T-helper 1 cell treated with Interleukin-12 subunit alpha and Interleukin-12 subunit beta and Interleukin-4 antibody, amounts not matched to agents 30 μg/mL and 1 μg/mL, for 36 hours (primary cell): ENCODE results near the gene ANO2.

Experiments used
- H3K27ac Mint-ChIP-seq: one replicate; pipeline ENCODE4 v1.8.0; 2021; ENCODE audit warnings: mild to moderate bottlenecking, mixed read lengths
- H3K27me3 Mint-ChIP-seq: one replicate; pipeline ENCODE4 v1.8.0; 2021; ENCODE audit warnings: low read depth, mixed read lengths
- H3K36me3 Mint-ChIP-seq: one replicate; pipeline ENCODE4 v1.8.0; 2021; ENCODE audit warnings: low read depth, mixed read lengths
- H3K4me1 Mint-ChIP-seq: one replicate; pipeline ENCODE4 v1.8.0; 2021; ENCODE audit warnings: low read depth, mixed read lengths
- H3K4me3 Mint-ChIP-seq: one replicate; pipeline ENCODE4 v1.8.0; 2021; ENCODE audit warnings: mild to moderate bottlenecking, moderate library complexity, mixed read lengths
- H3K9me3 Mint-ChIP-seq: one replicate; pipeline ENCODE4 v1.8.0; 2021; ENCODE audit warnings: mixed read lengths

Gene ANO2

GRCh38 chr12:5947006-5947405 is 1.9 kb upstream of the ANO2 start:
- no peak overlapping the region for H3K4me3 Mint-ChIP-seq
- H3K36me3 Mint-ChIP-seq = no peaks in the 10 kb centered on the region
- H3K9me3 Mint-ChIP-seq = no peaks in the 10 kb centered on the region
- no peak overlapping the region for H3K27ac Mint-ChIP-seq
- no peaks in the 10 kb centered on the region for H3K4me1 Mint-ChIP-seq
- peaks cover 70% of the 10 kb centered on the region for H3K27me3 Mint-ChIP-seq

DNA sequence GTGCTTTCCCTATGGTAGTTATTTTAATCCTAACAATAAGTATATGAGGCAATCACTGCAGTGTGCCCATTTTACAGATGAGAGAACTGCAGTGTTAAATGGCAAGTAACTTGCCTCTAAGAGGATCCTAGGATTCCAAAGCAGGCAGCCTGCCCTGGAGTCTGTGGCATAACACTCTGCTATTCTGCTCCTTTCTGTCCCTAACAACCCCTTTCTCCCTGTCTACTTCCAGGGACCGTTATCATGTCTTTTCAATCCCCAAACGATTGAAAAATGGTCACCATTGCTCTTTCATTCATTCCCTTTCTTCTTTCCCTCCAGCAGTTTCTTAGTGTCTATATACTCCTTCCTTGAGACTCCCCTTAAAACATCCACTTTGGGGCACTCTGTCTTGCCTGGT is 1.3 kb upstream of the ANO2 start:
- Mint-ChIP-seq H3K27ac (no peak overlapping the region), H3K4me3 (no peak overlapping the region), H3K9me3 (no peaks in the 10 kb centered on the region), H3K36me3 (no peaks in the 10 kb centered on the region), H3K27me3 (peaks cover 71% of the 10 kb centered on the region), H3K4me1 (no peaks in the 10 kb centered on the region)

DNA sequence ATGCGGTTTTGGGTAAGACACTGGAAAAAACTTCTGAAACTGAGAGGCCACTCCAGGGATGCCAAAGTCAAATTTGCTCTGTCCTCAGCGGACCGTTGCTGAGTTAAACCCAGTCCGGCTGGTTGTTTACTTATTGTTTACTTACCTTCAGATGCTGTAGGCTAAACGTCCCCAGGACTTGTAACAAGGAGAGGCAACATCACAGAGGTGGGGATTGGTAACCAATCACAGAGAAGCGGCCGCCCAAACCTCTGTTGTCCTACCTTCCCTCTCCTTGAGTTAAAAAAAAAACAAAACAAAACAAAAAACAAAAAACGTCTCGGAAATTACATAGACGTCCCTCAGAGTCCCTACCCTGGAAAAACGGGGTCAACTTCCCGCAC is 380 bp downstream of the ANO2 start:
- H3K4me3 Mint-ChIP-seq = no peak overlapping the region
- no peaks in the 10 kb centered on the region for H3K36me3 Mint-ChIP-seq
- H3K4me1 Mint-ChIP-seq = no peaks in the 10 kb centered on the region
- H3K27ac Mint-ChIP-seq = no peak overlapping the region
- no peaks in the 10 kb centered on the region for H3K9me3 Mint-ChIP-seq
- peaks cover 65% of the 10 kb centered on the region for H3K27me3 Mint-ChIP-seq

GRCh38 chr12:5944053-5944452 is 1.0 kb downstream of the ANO2 start:
- H3K9me3 Mint-ChIP-seq = no peaks in the 10 kb centered on the region
- H3K36me3 Mint-ChIP-seq = no peaks in the 10 kb centered on the region
- H3K27me3 Mint-ChIP-seq = peaks cover 62% of the 10 kb centered on the region
- H3K4me1 Mint-ChIP-seq = no peaks in the 10 kb centered on the region
- H3K4me3 Mint-ChIP-seq = no peak overlapping the region
- H3K27ac Mint-ChIP-seq = no peak overlapping the region

DNA sequence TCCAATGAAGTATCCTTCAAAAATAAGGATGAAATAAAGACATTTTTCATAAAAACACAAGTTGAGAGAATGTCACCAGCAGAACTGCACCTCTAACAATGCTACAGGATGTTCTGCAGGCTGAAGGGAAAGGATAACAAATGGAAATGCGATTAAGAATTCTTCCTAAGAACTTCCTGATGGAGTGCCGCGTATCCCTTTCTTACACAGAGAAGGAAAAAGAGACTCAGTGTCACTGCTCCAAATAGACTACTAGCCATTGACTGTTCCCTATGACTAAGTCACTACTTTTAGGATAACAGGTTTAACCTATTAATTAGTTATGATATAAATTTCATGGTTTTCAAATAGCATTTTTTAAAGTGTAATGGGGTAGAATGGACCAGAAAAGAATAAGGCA is 3.2 kb downstream of the ANO2 start:
- Mint-ChIP-seq H3K36me3 (no peaks in the 10 kb centered on the region), H3K27me3 (peaks cover 58% of the 10 kb centered on the region), H3K27ac (no peak overlapping the region), H3K9me3 (no peaks in the 10 kb centered on the region), H3K4me1 (no peaks in the 10 kb centered on the region), H3K4me3 (no peak overlapping the region)

DNA sequence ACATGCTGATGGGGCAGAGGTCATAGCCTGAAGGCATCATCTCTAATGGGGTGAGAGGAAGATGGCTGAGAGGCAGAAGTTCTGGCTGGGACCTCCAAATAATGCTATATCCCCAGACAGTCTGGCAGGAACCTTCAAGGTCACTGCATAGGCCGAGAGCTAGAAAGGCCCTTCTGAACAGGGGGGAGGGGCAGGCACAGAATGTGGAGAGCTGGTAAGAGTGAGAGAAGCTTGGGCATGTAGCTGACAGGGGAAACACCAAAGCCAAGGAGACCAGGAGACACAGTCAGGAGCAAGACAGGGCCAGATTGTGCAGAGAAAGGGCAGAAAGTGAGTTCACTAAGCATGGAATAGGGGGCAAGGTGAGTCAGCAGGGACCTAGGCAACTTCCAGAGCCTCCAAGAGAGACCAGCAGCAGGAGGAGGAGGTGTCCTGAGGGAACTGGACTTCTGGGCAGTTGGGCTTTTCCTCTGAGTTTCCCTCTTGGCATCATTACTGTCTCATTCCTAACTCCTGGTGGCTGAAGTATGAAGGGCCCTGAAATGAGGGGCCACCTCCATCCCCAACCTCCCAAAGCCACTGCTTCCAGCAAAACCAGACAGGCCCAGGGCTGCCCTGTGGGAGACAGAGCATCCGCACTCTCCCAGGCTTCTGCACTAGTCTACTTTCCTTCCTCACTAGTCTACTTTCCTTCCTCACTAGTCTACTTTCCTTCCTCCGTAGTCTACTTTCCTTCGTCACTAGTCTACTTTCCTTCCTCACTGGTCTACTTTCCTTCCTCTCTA is 17.1 kb downstream of the ANO2 start:
- no peak overlapping the region for H3K27ac Mint-ChIP-seq
- peaks cover 20% of the 10 kb centered on the region for H3K9me3 Mint-ChIP-seq
- no peaks in the 10 kb centered on the region for H3K27me3 Mint-ChIP-seq
- no peaks in the 10 kb centered on the region for H3K4me1 Mint-ChIP-seq
- no peaks in the 10 kb centered on the region for H3K36me3 Mint-ChIP-seq
- H3K4me3 Mint-ChIP-seq = no peak overlapping the region

- no peak overlapping the region for H3K27ac Mint-ChIP-seq
These were observed 19.4 kb downstream of the ANO2 start for GRCh38 chr12:5925646-5926045.

GRCh38 chr12:5924342-5924741 is 20.7 kb downstream of the ANO2 start:
- H3K27me3 Mint-ChIP-seq = no peaks in the 10 kb centered on the region
- no peak overlapping the region for H3K27ac Mint-ChIP-seq
- H3K4me1 Mint-ChIP-seq = no peaks in the 10 kb centered on the region
- no peaks in the 10 kb centered on the region for H3K9me3 Mint-ChIP-seq
- no peak overlapping the region for H3K4me3 Mint-ChIP-seq
- no peaks in the 10 kb centered on the region for H3K36me3 Mint-ChIP-seq

More at GRCh38 chr12:5925646-5926045, 19.4 kb downstream of the ANO2 start:
- Mint-ChIP-seq H3K4me3 (no peak overlapping the region), H3K9me3 (peaks cover 6% of the 10 kb centered on the region), H3K4me1 (no peaks in the 10 kb centered on the region), H3K36me3 (no peaks in the 10 kb centered on the region), H3K27me3 (no peaks in the 10 kb centered on the region)

GRCh38 chr12:5923751-5924150 is 21.3 kb downstream of the ANO2 start:
- no peaks in the 10 kb centered on the region for H3K36me3 Mint-ChIP-seq
- H3K27ac Mint-ChIP-seq = no peak overlapping the region
- H3K4me1 Mint-ChIP-seq = no peaks in the 10 kb centered on the region
- H3K4me3 Mint-ChIP-seq = no peak overlapping the region
- no peaks in the 10 kb centered on the region for H3K9me3 Mint-ChIP-seq
- H3K27me3 Mint-ChIP-seq = no peaks in the 10 kb centered on the region

DNA sequence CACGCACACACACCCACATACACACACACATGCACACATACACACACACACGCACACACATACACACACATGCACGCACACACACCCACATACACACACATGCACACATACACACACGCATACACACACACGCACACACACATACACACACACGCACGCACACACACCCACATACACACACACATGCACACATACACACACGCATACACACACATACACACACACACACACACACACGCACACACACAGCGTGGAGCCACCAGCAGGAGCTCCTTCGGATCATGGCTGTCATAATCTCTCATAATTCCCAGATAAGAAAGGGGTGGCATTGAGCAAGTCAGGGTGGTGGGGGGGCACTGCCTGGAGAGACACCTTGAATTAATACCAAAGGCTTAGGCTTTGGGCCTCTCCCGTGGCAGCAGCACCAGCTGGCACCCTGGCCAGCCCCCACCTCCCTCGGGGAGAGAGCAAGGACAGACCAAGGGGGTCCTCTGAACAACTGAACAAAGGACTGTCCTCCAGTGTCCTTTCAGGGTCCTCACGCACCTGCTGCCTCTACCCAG is 21.9 kb downstream of the ANO2 start:
- Mint-ChIP-seq H3K27me3 (no peaks in the 10 kb centered on the region), H3K4me3 (no peak overlapping the region), H3K4me1 (no peaks in the 10 kb centered on the region), H3K27ac (no peak overlapping the region), H3K9me3 (no peaks in the 10 kb centered on the region), H3K36me3 (no peaks in the 10 kb centered on the region)

GRCh38 chr12:5921966-5922899 is 22.8 kb downstream of the ANO2 start:
- Mint-ChIP-seq H3K4me1 (no peaks in the 10 kb centered on the region), H3K4me3 (no peak overlapping the region), H3K27ac (no peak overlapping the region), H3K9me3 (no peaks in the 10 kb centered on the region), H3K27me3 (no peaks in the 10 kb centered on the region), H3K36me3 (no peaks in the 10 kb centered on the region)

- Mint-ChIP-seq H3K9me3 (no peaks in the 10 kb centered on the region), H3K4me1 (no peaks in the 10 kb centered on the region), H3K36me3 (no peaks in the 10 kb centered on the region), H3K27me3 (no peaks in the 10 kb centered on the region), H3K4me3 (no peak overlapping the region), H3K27ac (no peak overlapping the region)
These were observed 23.8 kb downstream of the ANO2 start for GRCh38 chr12:5921027-5921909.

DNA sequence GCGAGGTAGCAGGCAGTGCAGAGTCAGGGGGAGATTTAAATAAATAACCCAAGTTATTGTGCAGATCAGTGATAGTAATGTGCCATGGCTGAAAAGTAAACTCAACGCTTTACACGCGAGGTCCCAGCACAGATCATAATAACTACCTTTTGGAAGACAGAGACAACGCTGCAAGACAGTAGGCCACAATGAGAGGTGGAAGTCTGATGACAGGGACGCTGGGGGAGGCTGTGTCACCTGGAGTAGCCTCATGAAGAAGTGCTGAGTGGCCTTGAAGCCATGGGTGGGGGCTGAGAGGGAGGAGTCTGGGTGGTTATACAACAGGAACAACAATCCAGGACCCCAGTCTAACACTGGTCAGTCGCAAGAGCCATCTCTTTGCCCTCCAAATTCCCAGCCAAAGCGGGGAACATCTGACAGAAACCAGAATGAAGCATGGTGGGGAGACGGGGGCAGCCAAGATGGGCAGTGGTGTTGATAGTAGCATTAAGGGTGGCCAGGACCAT is 28.2 kb downstream of the ANO2 start:
- H3K36me3 Mint-ChIP-seq = no peaks in the 10 kb centered on the region
- no peak overlapping the region for H3K4me3 Mint-ChIP-seq
- no peak overlapping the region for H3K27ac Mint-ChIP-seq
- H3K27me3 Mint-ChIP-seq = no peaks in the 10 kb centered on the region
- H3K9me3 Mint-ChIP-seq = no peaks in the 10 kb centered on the region
- no peaks in the 10 kb centered on the region for H3K4me1 Mint-ChIP-seq

DNA sequence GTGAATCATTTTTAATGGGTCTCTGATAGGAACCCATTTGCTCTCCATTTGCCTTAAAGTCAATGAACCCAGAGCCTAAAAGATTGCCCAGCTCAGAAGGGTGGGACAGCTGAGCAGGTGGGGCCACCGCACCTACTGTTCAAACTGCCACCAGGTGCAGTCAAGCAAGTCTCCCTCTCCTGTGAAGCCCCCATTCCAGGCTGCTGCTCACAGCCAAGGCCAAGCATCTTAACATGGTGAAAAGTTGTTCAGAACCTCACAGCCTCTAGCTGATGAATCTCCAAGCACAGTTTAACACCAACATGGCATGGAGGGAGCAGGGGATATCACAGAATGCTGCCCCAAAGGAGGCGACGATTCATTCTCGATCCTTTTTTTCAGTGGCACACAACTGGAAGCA is 29.5 kb downstream of the ANO2 start:
- Mint-ChIP-seq H3K27me3 (peaks cover 4% of the 10 kb centered on the region), H3K4me3 (no peak overlapping the region), H3K27ac (no peak overlapping the region), H3K36me3 (no peaks in the 10 kb centered on the region), H3K9me3 (no peaks in the 10 kb centered on the region), H3K4me1 (no peaks in the 10 kb centered on the region)
